Hematopoietic multipotent progenitor cell treated with erythropoietin and hydrocortisone succinate and interleukin-3 and kit ligand, for 17 days (in vitro differentiated cells): ENCODE data around the gene PTRH1.

Experiments used
- DNase-seq: peaks from one replicate; pipeline ENCODE4 v3.0.0-alpha.2; 2015; ENCODE audit warnings: low spot score

PTRH1 gene

GRCh38 chr9:127741831-127742434 lies 26.5 kb upstream of the PTRH1 start:
- DNase-seq, result no peak

GRCh38 chr9:127739614-127740330 lies 24.3 kb upstream of the PTRH1 start:
- DNase-seq, result no peak

- no peak for DNase-seq
Measured at GRCh38 chr9:127738666-127739065, 23.2 kb upstream of the PTRH1 start.

- DNase-seq, result no peak
Measured at GRCh38 chr9:127735530-127736185, 20.2 kb upstream of the PTRH1 start.

- DNase-seq, result peak; percentile 98
Measured at GRCh38 chr9:127734747-127735529, 19.5 kb upstream of the PTRH1 start, which contains the start of gene TOR2A. TOR2A (minus strand) TSS chr9:127735294; CDS start chr9:127735270, 24 bp downstream.

GRCh38 chr9:127734247-127734746 lies 18.8 kb upstream of the PTRH1 start:
- DNase-seq, result no peak

- DNase-seq, result no peak
Measured at GRCh38 chr9:127733614-127734013, 18.2 kb upstream of the PTRH1 start.

GRCh38 chr9:127732444-127732843 lies 17.0 kb upstream of the PTRH1 start:
- DNase-seq, result no peak

- no peak for DNase-seq
Measured at GRCh38 chr9:127731938-127732337, 16.5 kb upstream of the PTRH1 start.

- no peak for DNase-seq
Measured at GRCh38 chr9:127730799-127731410, 15.4 kb upstream of the PTRH1 start.

GRCh38 chr9:127730262-127730661 lies 14.8 kb upstream of the PTRH1 start:
- DNase-seq, result no peak

GRCh38 chr9:127729522-127730256 lies 14.2 kb upstream of the PTRH1 start:
- DNase-seq, result no peak

- no peak for DNase-seq
Measured at GRCh38 chr9:127728808-127729207, 13.3 kb upstream of the PTRH1 start.

- DNase-seq, result no peak
Measured at GRCh38 chr9:127726871-127727270, 11.4 kb upstream of the PTRH1 start.

- no peak for DNase-seq
Measured at GRCh38 chr9:127724012-127724411, 8.5 kb upstream of the PTRH1 start.

- DNase-seq, result no peak
Measured at GRCh38 chr9:127723444-127723843, 8.0 kb upstream of the PTRH1 start.

GRCh38 chr9:127723013-127723412 lies 7.5 kb upstream of the PTRH1 start:
- DNase-seq, result no peak

- no peak for DNase-seq
Measured at GRCh38 chr9:127722055-127722745, 6.7 kb upstream of the PTRH1 start.

- DNase-seq, result no peak
Measured at GRCh38 chr9:127721391-127721821, 5.9 kb upstream of the PTRH1 start.

GRCh38 chr9:127720865-127721227 lies 5.4 kb upstream of the PTRH1 start:
- no peak for DNase-seq
